GM23338 (cell line): ENCODE data around the gene NUP153. TPM values are rescaled to one million over a fixed set of nuclear protein-coding genes. Genes with fewer than 3 reads are reported as not detected.

Source experiments
- ATAC-seq: fragments of 200-7000 bp; cut with Tn5 transposase; 3 replicates; pipeline ENCODE4 v1.9.1; 2020
- DNase-seq: peaks from one replicate; pipeline ENCODE4 v3.0.0-alpha.2; 2015; ENCODE audit warnings: low spot score
- H2AFZ ChIP-seq: fragments of 200-600 bp; sonication (generic); 2 replicates; pipeline ENCODE4 v1.8.0; 2016; ENCODE audit warnings: antibody characterized with exemption, mild to moderate bottlenecking, moderate library complexity
- H3F3A ChIP-seq: fragments of 200-600 bp; sonication (generic); replicated peaks from 2 replicates; pipeline ENCODE4 v1.8.0; 2017; ENCODE audit warnings: antibody characterized with exemption, mixed run types, low read depth
- H3K27ac ChIP-seq: fragments of 200-600 bp; sonication (generic); 2 replicates; pipeline ENCODE4 v1.6.1; 2016; ENCODE audit warnings: low read depth
- H3K27me3 ChIP-seq: fragments of 200-600 bp; sonication (generic); 2 replicates; pipeline ENCODE4 v1.8.0; 2016; ENCODE audit warnings: mild to moderate bottlenecking, mixed run types, moderate library complexity; ENCODE audit not compliant: insufficient read depth
- H3K36me3 ChIP-seq: fragments of 200-600 bp; sonication (generic); 2 replicates; pipeline ENCODE4 v1.8.0; 2016; ENCODE audit warnings: mild to moderate bottlenecking; ENCODE audit not compliant: insufficient read depth
- H3K4me1 ChIP-seq: fragments of 200-600 bp; sonication (generic); 2 replicates; pipeline ENCODE4 v1.8.0; 2016; ENCODE audit warnings: mild to moderate bottlenecking, moderate library complexity; ENCODE audit not compliant: insufficient read depth
- H3K4me2 ChIP-seq: fragments of 200-600 bp; sonication (generic); 2 replicates; pipeline ENCODE4 v1.7.1; 2017; ENCODE audit warnings: mixed run types
- H3K4me3 ChIP-seq: fragments of 200-600 bp; sonication (generic); 2 replicates; pipeline ENCODE4 v1.6.1; 2016; ENCODE audit warnings: mixed run types
- H3K79me2 ChIP-seq: fragments of 200-600 bp; sonication (generic); replicated peaks from 2 replicates; pipeline ENCODE4 v1.8.0; 2017; ENCODE audit warnings: mild to moderate bottlenecking; ENCODE audit not compliant: insufficient read depth
- H3K9me2 ChIP-seq: fragments of 200-600 bp; sonication (generic); 2 replicates; pipeline ENCODE4 v1.8.0; 2017; ENCODE audit not compliant: insufficient read depth
- H4K20me1 ChIP-seq: fragments of 200-600 bp; sonication (generic); replicated peaks from 2 replicates; pipeline ENCODE4 v1.8.0; 2017; ENCODE audit warnings: mild to moderate bottlenecking; ENCODE audit not compliant: insufficient read depth
- H3K27ac Mint-ChIP-seq: 2 replicates; pipeline ENCODE4 v1.8.0; 2020; ENCODE audit warnings: inconsistent platforms, mild to moderate bottlenecking, moderate library complexity, mixed read lengths
- H3K27me3 Mint-ChIP-seq: 3 replicates; pipeline ENCODE4 v1.8.0; 2022; ENCODE audit warnings: low read depth, mild to moderate bottlenecking, moderate library complexity, mixed read lengths, inconsistent platforms; ENCODE audit not compliant: insufficient read depth, poor library complexity
- H3K36me3 Mint-ChIP-seq: 3 replicates; pipeline ENCODE4 v1.8.0; 2021; ENCODE audit warnings: low read depth, mild to moderate bottlenecking, inconsistent platforms, moderate library complexity, mixed read lengths
- H3K4me1 Mint-ChIP-seq: 3 replicates; pipeline ENCODE4 v1.8.0; 2020; ENCODE audit warnings: mild to moderate bottlenecking, inconsistent platforms, mixed read lengths
- H3K4me3 Mint-ChIP-seq: 3 replicates; pipeline ENCODE4 v1.8.0; 2021; ENCODE audit warnings: moderate library complexity, mild to moderate bottlenecking, inconsistent platforms, mixed read lengths
- H3K9me3 Mint-ChIP-seq: 3 replicates; pipeline ENCODE4 v1.8.0; 2020; ENCODE audit warnings: moderate library complexity, mild to moderate bottlenecking, inconsistent platforms, mixed read lengths
- CREB1 ChIP-seq: fragments of 250-450 bp; sonication (Bioruptor Pico); IDR thresholded peaks from 2 replicates; pipeline ENCODE4 v1.5.0; 2020; ENCODE audit warnings: low read depth, mild to moderate bottlenecking, moderate library complexity
- EZH2 ChIP-seq: fragments of 200-600 bp; sonication (generic); IDR thresholded peaks from one replicate; pipeline ENCODE4 v1.8.0; 2017; ENCODE audit warnings: antibody characterized with exemption, mild to moderate bottlenecking, low read depth; ENCODE audit not compliant: unreplicated experiment
- JUNB ChIP-seq: IDR thresholded peaks from one replicate; pipeline ENCODE4 v1.6.1; 2016; ENCODE audit warnings: antibody characterized with exemption; ENCODE audit not compliant: unreplicated experiment
- ZNF114 ChIP-seq: fragments of 250-450 bp; sonication (Bioruptor Pico); IDR thresholded peaks from 2 replicates; pipeline ENCODE4 v1.5.0; 2020; ENCODE audit warnings: mild to moderate bottlenecking, moderate library complexity
- ZNF331 ChIP-seq: fragments of 250-450 bp; sonication (Bioruptor Pico); IDR thresholded peaks from 2 replicates; pipeline ENCODE4 v1.5.0; 2020; ENCODE audit warnings: low read depth, mild to moderate bottlenecking, moderate library complexity
- polyA plus RNA-seq: library from polyadenylated mRNA; unstranded; fragments of >200 nt; fragmentation: Nextera tagmentation; extraction: Ambion mirVana; gene quantifications from 2 replicates; pipeline ENCODE4 v1.2.1, GENCODE V29; 2016
- total RNA-seq: library from RNA; depleted of rRNA; stranded (reverse); fragments of >200 nt; shearing (Covaris generic); gene quantifications from 2 replicates; pipeline ENCODE4 v1.2.3, GENCODE V29; 2014
- TF ChIP-seq, protein P1 (sequence below): IDR thresholded peaks from one replicate; pipeline ENCODE4 v1.6.1; 2018; ENCODE audit warnings: antibody characterized with exemption; ENCODE audit not compliant: unreplicated experiment
- TF ChIP-seq, protein P2 (sequence below): IDR thresholded peaks from 2 replicates; pipeline ENCODE4 v1.6.1; 2016; ENCODE audit warnings: antibody characterized with exemption
- TF ChIP-seq, protein P3 (sequence below): fragments of 250-450 bp; sonication (Bioruptor Pico); IDR thresholded peaks from 2 replicates; pipeline ENCODE4 v1.5.0; 2020; ENCODE audit warnings: mild to moderate bottlenecking, moderate library complexity

NUP153 gene
- total and polyA plus RNA-seq, 2 experiments from 2014 or later: 23.8 to 88.4 TPM

DNA sequence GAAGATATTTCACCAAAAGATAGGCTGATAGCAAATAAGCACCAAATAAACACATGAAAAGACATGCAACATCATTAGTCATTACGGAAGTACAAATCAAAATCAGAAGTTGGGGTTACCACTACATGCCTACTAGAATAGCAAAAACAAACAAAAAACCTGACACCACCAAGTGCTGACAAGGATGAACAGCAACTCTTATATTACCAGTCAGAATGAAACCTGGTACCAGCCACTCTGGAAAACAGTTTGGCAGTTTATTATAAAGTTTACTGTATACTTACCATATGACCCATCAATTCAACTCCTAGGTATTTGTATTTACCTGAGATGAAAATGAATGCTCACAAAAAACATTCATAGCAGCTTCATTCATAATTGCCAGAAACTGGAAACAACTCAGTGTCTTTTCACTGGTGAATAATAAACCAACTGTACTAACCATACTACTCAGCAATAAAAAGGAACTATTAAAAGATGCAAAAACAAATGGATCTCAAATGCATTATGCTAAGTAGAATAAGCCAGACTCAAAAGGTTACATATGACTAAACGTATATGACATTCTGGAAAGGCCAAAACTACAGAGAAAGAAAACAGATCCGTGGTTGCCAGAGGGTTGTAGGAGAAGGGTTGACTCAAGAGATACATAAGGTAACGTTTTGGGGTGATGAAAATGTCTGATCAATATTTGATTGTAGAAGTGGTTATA lies 33.0 kb downstream of the NUP153 start (continued):
- TF ChIP-seq, protein P1, sequence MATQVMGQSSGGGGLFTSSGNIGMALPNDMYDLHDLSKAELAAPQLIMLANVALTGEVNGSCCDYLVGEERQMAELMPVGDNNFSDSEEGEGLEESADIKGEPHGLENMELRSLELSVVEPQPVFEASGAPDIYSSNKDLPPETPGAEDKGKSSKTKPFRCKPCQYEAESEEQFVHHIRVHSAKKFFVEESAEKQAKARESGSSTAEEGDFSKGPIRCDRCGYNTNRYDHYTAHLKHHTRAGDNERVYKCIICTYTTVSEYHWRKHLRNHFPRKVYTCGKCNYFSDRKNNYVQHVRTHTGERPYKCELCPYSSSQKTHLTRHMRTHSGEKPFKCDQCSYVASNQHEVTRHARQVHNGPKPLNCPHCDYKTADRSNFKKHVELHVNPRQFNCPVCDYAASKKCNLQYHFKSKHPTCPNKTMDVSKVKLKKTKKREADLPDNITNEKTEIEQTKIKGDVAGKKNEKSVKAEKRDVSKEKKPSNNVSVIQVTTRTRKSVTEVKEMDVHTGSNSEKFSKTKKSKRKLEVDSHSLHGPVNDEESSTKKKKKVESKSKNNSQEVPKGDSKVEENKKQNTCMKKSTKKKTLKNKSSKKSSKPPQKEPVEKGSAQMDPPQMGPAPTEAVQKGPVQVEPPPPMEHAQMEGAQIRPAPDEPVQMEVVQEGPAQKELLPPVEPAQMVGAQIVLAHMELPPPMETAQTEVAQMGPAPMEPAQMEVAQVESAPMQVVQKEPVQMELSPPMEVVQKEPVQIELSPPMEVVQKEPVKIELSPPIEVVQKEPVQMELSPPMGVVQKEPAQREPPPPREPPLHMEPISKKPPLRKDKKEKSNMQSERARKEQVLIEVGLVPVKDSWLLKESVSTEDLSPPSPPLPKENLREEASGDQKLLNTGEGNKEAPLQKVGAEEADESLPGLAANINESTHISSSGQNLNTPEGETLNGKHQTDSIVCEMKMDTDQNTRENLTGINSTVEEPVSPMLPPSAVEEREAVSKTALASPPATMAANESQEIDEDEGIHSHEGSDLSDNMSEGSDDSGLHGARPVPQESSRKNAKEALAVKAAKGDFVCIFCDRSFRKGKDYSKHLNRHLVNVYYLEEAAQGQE: no peak
- TF ChIP-seq ZNF114 (CRISPR knock-in tag) (no peak), ZNF331 (CRISPR knock-in tag) (no peak), CREB1 (CRISPR knock-in tag) (no peak)
- TF ChIP-seq, protein P2, sequence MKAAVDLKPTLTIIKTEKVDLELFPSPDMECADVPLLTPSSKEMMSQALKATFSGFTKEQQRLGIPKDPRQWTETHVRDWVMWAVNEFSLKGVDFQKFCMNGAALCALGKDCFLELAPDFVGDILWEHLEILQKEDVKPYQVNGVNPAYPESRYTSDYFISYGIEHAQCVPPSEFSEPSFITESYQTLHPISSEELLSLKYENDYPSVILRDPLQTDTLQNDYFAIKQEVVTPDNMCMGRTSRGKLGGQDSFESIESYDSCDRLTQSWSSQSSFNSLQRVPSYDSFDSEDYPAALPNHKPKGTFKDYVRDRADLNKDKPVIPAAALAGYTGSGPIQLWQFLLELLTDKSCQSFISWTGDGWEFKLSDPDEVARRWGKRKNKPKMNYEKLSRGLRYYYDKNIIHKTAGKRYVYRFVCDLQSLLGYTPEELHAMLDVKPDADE: no peak

DNA sequence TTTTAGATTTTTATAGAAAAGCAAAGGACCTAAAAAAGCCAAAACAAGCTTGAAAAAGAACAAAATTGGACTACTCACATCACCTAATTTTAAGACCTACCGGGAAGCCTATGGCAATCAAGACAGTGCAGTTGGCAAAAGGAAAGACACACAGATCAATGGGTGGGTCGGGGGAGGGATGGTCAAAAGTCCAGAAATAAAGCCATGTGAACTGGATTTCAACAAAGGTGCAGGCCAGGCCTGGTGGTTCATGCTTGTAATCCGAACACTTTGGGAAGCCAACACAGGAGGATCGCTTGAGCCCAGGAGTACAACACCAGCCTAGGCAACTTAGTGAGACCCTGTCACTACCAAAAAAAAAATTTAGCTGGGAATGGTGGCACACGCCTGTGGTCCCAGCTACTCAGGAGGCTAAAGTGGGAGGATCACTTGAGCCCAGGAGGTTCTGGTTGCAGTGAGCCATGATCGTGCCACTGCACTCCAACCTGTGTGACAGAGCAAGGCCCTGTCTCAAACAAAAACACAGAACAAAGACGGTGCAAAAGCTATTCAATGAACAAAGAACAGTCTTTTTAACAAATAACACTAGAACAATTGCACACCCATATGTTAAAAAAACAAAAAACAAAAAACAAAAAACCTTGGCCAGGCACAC lies 34.5 kb downstream of the NUP153 start:
- H3K9me3 Mint-ChIP-seq: no peaks in the 10 kb centered on the region; the same call in 2 of the 3 replicates
- no peak for TF ChIP-seq CREB1 (CRISPR knock-in tag)
- no peak for TF ChIP-seq ZNF114 (CRISPR knock-in tag)
- no peak for TF ChIP-seq EZH2
- TF ChIP-seq, protein P3, sequence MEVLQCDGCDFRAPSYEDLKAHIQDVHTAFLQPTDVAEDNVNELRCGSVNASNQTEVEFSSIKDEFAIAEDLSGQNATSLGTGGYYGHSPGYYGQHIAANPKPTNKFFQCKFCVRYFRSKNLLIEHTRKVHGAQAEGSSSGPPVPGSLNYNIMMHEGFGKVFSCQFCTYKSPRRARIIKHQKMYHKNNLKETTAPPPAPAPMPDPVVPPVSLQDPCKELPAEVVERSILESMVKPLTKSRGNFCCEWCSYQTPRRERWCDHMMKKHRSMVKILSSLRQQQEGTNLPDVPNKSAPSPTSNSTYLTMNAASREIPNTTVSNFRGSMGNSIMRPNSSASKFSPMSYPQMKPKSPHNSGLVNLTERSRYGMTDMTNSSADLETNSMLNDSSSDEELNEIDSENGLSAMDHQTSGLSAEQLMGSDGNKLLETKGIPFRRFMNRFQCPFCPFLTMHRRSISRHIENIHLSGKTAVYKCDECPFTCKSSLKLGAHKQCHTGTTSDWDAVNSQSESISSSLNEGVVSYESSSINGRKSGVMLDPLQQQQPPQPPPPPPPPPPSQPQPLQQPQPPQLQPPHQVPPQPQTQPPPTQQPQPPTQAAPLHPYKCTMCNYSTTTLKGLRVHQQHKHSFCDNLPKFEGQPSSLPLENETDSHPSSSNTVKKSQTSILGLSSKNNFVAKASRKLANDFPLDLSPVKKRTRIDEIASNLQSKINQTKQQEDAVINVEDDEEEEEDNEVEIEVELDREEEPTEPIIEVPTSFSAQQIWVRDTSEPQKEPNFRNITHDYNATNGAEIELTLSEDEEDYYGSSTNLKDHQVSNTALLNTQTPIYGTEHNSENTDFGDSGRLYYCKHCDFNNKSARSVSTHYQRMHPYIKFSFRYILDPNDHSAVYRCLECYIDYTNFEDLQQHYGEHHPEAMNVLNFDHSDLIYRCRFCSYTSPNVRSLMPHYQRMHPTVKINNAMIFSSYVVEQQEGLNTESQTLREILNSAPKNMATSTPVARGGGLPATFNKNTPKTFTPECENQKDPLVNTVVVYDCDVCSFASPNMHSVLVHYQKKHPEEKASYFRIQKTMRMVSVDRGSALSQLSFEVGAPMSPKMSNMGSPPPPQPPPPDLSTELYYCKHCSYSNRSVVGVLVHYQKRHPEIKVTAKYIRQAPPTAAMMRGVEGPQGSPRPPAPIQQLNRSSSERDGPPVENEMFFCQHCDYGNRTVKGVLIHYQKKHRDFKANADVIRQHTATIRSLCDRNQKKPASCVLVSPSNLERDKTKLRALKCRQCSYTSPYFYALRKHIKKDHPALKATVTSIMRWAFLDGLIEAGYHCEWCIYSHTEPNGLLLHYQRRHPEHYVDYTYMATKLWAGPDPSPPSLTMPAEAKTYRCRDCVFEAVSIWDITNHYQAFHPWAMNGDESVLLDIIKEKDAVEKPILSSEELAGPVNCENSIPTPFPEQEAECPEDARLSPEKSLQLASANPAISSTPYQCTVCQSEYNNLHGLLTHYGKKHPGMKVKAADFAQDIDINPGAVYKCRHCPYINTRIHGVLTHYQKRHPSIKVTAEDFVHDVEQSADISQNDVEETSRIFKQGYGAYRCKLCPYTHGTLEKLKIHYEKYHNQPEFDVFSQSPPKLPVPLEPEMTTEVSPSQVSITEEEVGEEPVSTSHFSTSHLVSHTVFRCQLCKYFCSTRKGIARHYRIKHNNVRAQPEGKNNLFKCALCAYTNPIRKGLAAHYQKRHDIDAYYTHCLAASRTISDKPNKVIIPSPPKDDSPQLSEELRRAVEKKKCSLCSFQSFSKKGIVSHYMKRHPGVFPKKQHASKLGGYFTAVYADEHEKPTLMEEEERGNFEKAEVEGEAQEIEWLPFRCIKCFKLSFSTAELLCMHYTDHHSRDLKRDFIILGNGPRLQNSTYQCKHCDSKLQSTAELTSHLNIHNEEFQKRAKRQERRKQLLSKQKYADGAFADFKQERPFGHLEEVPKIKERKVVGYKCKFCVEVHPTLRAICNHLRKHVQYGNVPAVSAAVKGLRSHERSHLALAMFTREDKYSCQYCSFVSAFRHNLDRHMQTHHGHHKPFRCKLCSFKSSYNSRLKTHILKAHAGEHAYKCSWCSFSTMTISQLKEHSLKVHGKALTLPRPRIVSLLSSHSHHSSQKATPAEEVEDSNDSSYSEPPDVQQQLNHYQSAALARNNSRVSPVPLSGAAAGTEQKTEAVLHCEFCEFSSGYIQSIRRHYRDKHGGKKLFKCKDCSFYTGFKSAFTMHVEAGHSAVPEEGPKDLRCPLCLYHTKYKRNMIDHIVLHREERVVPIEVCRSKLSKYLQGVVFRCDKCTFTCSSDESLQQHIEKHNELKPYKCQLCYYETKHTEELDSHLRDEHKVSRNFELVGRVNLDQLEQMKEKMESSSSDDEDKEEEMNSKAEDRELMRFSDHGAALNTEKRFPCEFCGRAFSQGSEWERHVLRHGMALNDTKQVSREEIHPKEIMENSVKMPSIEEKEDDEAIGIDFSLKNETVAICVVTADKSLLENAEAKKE: no peak
- TF ChIP-seq, protein P1: no peak
- TF ChIP-seq JUNB: no peak

More for the DNA sequence above, 34.5 kb downstream of the NUP153 start:
- Histone ChIP-seq H4K20me1 (peaks cover 35% of the 10 kb centered on the region), H3K9me2 (no peaks in the 10 kb centered on the region), H2AFZ (no peak overlapping the region), H3K4me2 (no peak overlapping the region), H3K27me3 (no peaks in the 10 kb centered on the region), H3F3A (peaks cover 4% of the 10 kb centered on the region; the same call in 1 of the 2 replicates), H3K79me2 (peaks cover 95% of the 10 kb centered on the region), H3K4me1 (no peaks in the 10 kb centered on the region), H3K4me3 (no peak overlapping the region), H3K36me3 (peaks cover 71% of the 10 kb centered on the region), H3K27ac (no peak overlapping the region)
- peaks cover 3% of the 10 kb centered on the region; the same call in 2 of the 3 replicates for H3K4me1 Mint-ChIP-seq
- H3K27me3 Mint-ChIP-seq: peaks cover 3% of the 10 kb centered on the region
- ATAC-seq (no peak), DNase-seq (no peak)
- no peak overlapping the region for H3K4me3 Mint-ChIP-seq
- peaks cover 80% of the 10 kb centered on the region for H3K36me3 Mint-ChIP-seq
- H3K27ac Mint-ChIP-seq: no peak overlapping the region
